Sigmoid colon (tissue), 4 donors: ENCODE measurements around the gene FARSA.

Experiments
- POLR2AphosphoS5 ChIP-seq, 4 donors: sonication (generic); formaldehyde crosslinking; IDR thresholded peaks; one replicate each; pipeline ENCODE4 v1.6.1; 2017; ENCODE audit warnings: antibody characterized with exemption in 4 of 4
- TF ChIP-seq, protein P1 (sequence below), 4 experiments: fragments of 450-650 bp in 3 of 4; fragments of 200-600 bp in 1 of 4; IDR thresholded peaks; one replicate each; pipeline ENCODE4 v1.5.1; 2016 to 2019; ENCODE audit warnings: antibody characterized with exemption in 4 of 4, mild to moderate bottlenecking in 3 of 4, moderate library complexity in 2 of 4

DNA sequence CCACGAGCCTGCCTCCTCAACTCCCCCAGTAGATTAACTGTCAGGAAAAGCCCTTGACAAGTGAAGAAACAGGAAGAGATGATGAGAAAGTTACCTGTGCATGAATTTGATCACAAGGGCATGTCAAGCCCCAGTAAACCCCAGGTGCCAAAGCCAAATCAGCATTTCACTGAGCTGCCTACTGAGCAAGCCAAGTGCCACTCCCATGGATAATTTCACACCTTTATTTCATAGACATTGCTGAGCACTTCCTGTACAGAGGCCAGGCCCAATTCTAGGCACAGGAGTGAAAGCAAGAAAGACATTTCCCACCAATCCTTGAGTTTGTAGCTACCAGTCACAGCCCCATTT lies 21.1 kb upstream of the FARSA start:
- TF ChIP-seq, protein P1, sequence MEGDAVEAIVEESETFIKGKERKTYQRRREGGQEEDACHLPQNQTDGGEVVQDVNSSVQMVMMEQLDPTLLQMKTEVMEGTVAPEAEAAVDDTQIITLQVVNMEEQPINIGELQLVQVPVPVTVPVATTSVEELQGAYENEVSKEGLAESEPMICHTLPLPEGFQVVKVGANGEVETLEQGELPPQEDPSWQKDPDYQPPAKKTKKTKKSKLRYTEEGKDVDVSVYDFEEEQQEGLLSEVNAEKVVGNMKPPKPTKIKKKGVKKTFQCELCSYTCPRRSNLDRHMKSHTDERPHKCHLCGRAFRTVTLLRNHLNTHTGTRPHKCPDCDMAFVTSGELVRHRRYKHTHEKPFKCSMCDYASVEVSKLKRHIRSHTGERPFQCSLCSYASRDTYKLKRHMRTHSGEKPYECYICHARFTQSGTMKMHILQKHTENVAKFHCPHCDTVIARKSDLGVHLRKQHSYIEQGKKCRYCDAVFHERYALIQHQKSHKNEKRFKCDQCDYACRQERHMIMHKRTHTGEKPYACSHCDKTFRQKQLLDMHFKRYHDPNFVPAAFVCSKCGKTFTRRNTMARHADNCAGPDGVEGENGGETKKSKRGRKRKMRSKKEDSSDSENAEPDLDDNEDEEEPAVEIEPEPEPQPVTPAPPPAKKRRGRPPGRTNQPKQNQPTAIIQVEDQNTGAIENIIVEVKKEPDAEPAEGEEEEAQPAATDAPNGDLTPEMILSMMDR (IDR thresholded peaks at IDR 0.05), result no peak
- TF ChIP-seq POLR2AphosphoS5 (IDR thresholded peaks at IDR 0.05), result no peak
